Panc1 (cell line): ENCODE data around the gene ADCY2.

Experiments used
- CTCF ChIP-seq: fragments of 450-650 bp; IDR thresholded peaks from 2 replicates; pipeline ENCODE4 v1.5.1; 2017; ENCODE audit warnings: mild to moderate bottlenecking
- POLR2AphosphoS5 ChIP-seq: IDR thresholded peaks from 2 replicates; pipeline ENCODE4 v1.6.1; 2012; ENCODE audit warnings: mild to moderate bottlenecking, low read depth, low read length, moderate library complexity
- SIN3A ChIP-seq: IDR thresholded peaks from 2 replicates; pipeline ENCODE4 v1.6.1; 2012; ENCODE audit warnings: low read depth, mild to moderate bottlenecking, low read length, moderate library complexity, borderline replicate concordance; ENCODE audit not compliant: insufficient read depth
- TCF7L2 ChIP-seq: IDR thresholded peaks from 2 replicates; pipeline ENCODE4 v1.6.1; 2011; ENCODE audit warnings: mild to moderate bottlenecking, low read depth, low read length, inconsistent platforms
- TF ChIP-seq, protein P1 (sequence below), 2 experiments: IDR thresholded peaks; 2 replicates each; pipeline ENCODE4 v1.6.1; 2011 to 2012; ENCODE audit warnings: low read depth in 2 of 2, control low read depth in 1 of 2, low read length in 1 of 2, mild to moderate bottlenecking in 1 of 2, moderate library complexity in 1 of 2; ENCODE audit not compliant: insufficient read depth in 1 of 2

DNA sequence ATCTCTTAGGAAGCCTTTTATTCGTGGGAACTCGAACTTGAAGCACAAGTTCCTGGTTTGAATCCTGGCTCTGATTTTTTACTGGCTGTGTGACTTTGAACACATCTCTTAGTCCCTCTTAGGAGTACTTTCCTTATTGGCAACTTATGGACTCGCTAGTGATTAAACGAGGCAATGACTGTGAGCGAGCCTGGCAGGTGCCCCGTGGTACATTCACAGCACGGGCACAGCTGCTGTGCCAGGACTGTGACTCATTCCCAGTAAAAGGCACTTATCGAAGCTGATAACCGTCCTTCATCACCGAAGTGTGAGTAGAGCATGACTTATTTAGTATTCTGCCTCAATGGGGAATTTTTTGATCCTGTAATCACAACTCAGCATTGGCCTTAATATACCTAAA, 432.3 kb downstream of the ADCY2 start:
- TF ChIP-seq CTCF (no peak), POLR2AphosphoS5 (no peak), SIN3A (no peak), TCF7L2 (no peak)
- TF ChIP-seq, protein P1, sequence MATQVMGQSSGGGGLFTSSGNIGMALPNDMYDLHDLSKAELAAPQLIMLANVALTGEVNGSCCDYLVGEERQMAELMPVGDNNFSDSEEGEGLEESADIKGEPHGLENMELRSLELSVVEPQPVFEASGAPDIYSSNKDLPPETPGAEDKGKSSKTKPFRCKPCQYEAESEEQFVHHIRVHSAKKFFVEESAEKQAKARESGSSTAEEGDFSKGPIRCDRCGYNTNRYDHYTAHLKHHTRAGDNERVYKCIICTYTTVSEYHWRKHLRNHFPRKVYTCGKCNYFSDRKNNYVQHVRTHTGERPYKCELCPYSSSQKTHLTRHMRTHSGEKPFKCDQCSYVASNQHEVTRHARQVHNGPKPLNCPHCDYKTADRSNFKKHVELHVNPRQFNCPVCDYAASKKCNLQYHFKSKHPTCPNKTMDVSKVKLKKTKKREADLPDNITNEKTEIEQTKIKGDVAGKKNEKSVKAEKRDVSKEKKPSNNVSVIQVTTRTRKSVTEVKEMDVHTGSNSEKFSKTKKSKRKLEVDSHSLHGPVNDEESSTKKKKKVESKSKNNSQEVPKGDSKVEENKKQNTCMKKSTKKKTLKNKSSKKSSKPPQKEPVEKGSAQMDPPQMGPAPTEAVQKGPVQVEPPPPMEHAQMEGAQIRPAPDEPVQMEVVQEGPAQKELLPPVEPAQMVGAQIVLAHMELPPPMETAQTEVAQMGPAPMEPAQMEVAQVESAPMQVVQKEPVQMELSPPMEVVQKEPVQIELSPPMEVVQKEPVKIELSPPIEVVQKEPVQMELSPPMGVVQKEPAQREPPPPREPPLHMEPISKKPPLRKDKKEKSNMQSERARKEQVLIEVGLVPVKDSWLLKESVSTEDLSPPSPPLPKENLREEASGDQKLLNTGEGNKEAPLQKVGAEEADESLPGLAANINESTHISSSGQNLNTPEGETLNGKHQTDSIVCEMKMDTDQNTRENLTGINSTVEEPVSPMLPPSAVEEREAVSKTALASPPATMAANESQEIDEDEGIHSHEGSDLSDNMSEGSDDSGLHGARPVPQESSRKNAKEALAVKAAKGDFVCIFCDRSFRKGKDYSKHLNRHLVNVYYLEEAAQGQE (IDR thresholded peaks at IDR 0.05; ENCODE audit: insufficient read depth in 1 of 2, low read depth in 2 of 2, low read length in 1 of 2), result no peak
